GM23338 (cell line): ENCODE measurements around the gene PGAM5. TPM values are rescaled to one million over a fixed set of nuclear protein-coding genes. Genes with fewer than 3 reads are reported as not detected.

ENCODE experiments used
- ATAC-seq: fragments of 200-7000 bp; cut with Tn5 transposase; 3 replicates; pipeline ENCODE4 v1.9.1; 2020
- DNase-seq: peaks from one replicate; pipeline ENCODE4 v3.0.0-alpha.2; 2015; ENCODE audit warnings: low spot score
- H2AFZ ChIP-seq: fragments of 200-600 bp; sonication (generic); 2 replicates; pipeline ENCODE4 v1.8.0; 2016; ENCODE audit warnings: antibody characterized with exemption, mild to moderate bottlenecking, moderate library complexity
- H3F3A ChIP-seq: fragments of 200-600 bp; sonication (generic); replicated peaks from 2 replicates; pipeline ENCODE4 v1.8.0; 2017; ENCODE audit warnings: antibody characterized with exemption, mixed run types, low read depth
- H3K27ac ChIP-seq: fragments of 200-600 bp; sonication (generic); 2 replicates; pipeline ENCODE4 v1.6.1; 2016; ENCODE audit warnings: low read depth
- H3K27me3 ChIP-seq: fragments of 200-600 bp; sonication (generic); 2 replicates; pipeline ENCODE4 v1.8.0; 2016; ENCODE audit warnings: mild to moderate bottlenecking, mixed run types, moderate library complexity; ENCODE audit not compliant: insufficient read depth
- H3K36me3 ChIP-seq: fragments of 200-600 bp; sonication (generic); 2 replicates; pipeline ENCODE4 v1.8.0; 2016; ENCODE audit warnings: mild to moderate bottlenecking; ENCODE audit not compliant: insufficient read depth
- H3K4me1 ChIP-seq: fragments of 200-600 bp; sonication (generic); 2 replicates; pipeline ENCODE4 v1.8.0; 2016; ENCODE audit warnings: mild to moderate bottlenecking, moderate library complexity; ENCODE audit not compliant: insufficient read depth
- H3K4me2 ChIP-seq: fragments of 200-600 bp; sonication (generic); 2 replicates; pipeline ENCODE4 v1.7.1; 2017; ENCODE audit warnings: mixed run types
- H3K4me3 ChIP-seq: fragments of 200-600 bp; sonication (generic); 2 replicates; pipeline ENCODE4 v1.6.1; 2016; ENCODE audit warnings: mixed run types
- H3K79me2 ChIP-seq: fragments of 200-600 bp; sonication (generic); replicated peaks from 2 replicates; pipeline ENCODE4 v1.8.0; 2017; ENCODE audit warnings: mild to moderate bottlenecking; ENCODE audit not compliant: insufficient read depth
- H3K9me2 ChIP-seq: fragments of 200-600 bp; sonication (generic); 2 replicates; pipeline ENCODE4 v1.8.0; 2017; ENCODE audit not compliant: insufficient read depth
- H4K20me1 ChIP-seq: fragments of 200-600 bp; sonication (generic); replicated peaks from 2 replicates; pipeline ENCODE4 v1.8.0; 2017; ENCODE audit warnings: mild to moderate bottlenecking; ENCODE audit not compliant: insufficient read depth
- H3K27ac Mint-ChIP-seq: 2 replicates; pipeline ENCODE4 v1.8.0; 2020; ENCODE audit warnings: inconsistent platforms, mild to moderate bottlenecking, moderate library complexity, mixed read lengths
- H3K27me3 Mint-ChIP-seq: 3 replicates; pipeline ENCODE4 v1.8.0; 2022; ENCODE audit warnings: low read depth, mild to moderate bottlenecking, moderate library complexity, mixed read lengths, inconsistent platforms; ENCODE audit not compliant: insufficient read depth, poor library complexity
- H3K36me3 Mint-ChIP-seq: 3 replicates; pipeline ENCODE4 v1.8.0; 2021; ENCODE audit warnings: low read depth, mild to moderate bottlenecking, inconsistent platforms, moderate library complexity, mixed read lengths
- H3K4me1 Mint-ChIP-seq: 3 replicates; pipeline ENCODE4 v1.8.0; 2020; ENCODE audit warnings: mild to moderate bottlenecking, inconsistent platforms, mixed read lengths
- H3K4me3 Mint-ChIP-seq: 3 replicates; pipeline ENCODE4 v1.8.0; 2021; ENCODE audit warnings: moderate library complexity, mild to moderate bottlenecking, inconsistent platforms, mixed read lengths
- H3K9me3 Mint-ChIP-seq: 3 replicates; pipeline ENCODE4 v1.8.0; 2020; ENCODE audit warnings: moderate library complexity, mild to moderate bottlenecking, inconsistent platforms, mixed read lengths
- CREB1 ChIP-seq: fragments of 250-450 bp; sonication (Bioruptor Pico); IDR thresholded peaks from 2 replicates; pipeline ENCODE4 v1.5.0; 2020; ENCODE audit warnings: low read depth, mild to moderate bottlenecking, moderate library complexity
- CTCF ChIP-seq, 2 experiments: fragments of 200-600 bp in 1 of 2; sonication (generic) in 1 of 2; conservative IDR thresholded peaks; 2 replicates each; pipeline versions ENCODE4 v1.5.1 to v1.6.1; 2016 to 2017; ENCODE audit warnings: antibody characterized with exemption in 2 of 2, low read depth in 2 of 2, mild to moderate bottlenecking in 2 of 2, moderate library complexity in 1 of 2
- ETS1 ChIP-seq: IDR thresholded peaks from 2 replicates; pipeline ENCODE4 v1.6.1; 2016; ENCODE audit warnings: antibody characterized with exemption
- NANOG ChIP-seq: IDR thresholded peaks from 2 replicates; pipeline ENCODE4 v1.6.1; 2016; ENCODE audit warnings: antibody characterized with exemption, borderline replicate concordance
- POLR2AphosphoS5 ChIP-seq: IDR thresholded peaks from 2 replicates; pipeline ENCODE4 v1.6.1; 2016; ENCODE audit warnings: antibody characterized with exemption, low read depth
- STAT1 ChIP-seq: IDR thresholded peaks from one replicate; pipeline ENCODE4 v1.6.1; 2016; ENCODE audit warnings: antibody characterized with exemption; ENCODE audit not compliant: unreplicated experiment
- ZNF114 ChIP-seq: fragments of 250-450 bp; sonication (Bioruptor Pico); IDR thresholded peaks from 2 replicates; pipeline ENCODE4 v1.5.0; 2020; ENCODE audit warnings: mild to moderate bottlenecking, moderate library complexity
- ZNF462 ChIP-seq: fragments of 250-450 bp; sonication (Bioruptor Pico); IDR thresholded peaks from 2 replicates; pipeline ENCODE4 v1.5.0; 2020; ENCODE audit warnings: mild to moderate bottlenecking, moderate library complexity
- polyA plus RNA-seq: library from polyadenylated mRNA; unstranded; fragments of >200 nt; fragmentation: Nextera tagmentation; extraction: Ambion mirVana; gene quantifications from 2 replicates; pipeline ENCODE4 v1.2.1, GENCODE V29; 2016
- total RNA-seq: library from RNA; depleted of rRNA; stranded (reverse); fragments of >200 nt; shearing (Covaris generic); gene quantifications from 2 replicates; pipeline ENCODE4 v1.2.3, GENCODE V29; 2014
- TF ChIP-seq, protein P1 (sequence below): IDR thresholded peaks from one replicate; pipeline ENCODE4 v1.6.1; 2018; ENCODE audit warnings: antibody characterized with exemption; ENCODE audit not compliant: unreplicated experiment

Gene PGAM5
- total and polyA plus RNA-seq, 2 experiments from 2014 or later = 31.1 to 108 TPM

- TF ChIP-seq ETS1 (no peak), CTCF (conservative IDR thresholded peaks at IDR 0.05; ENCODE audit: low read depth in 2 of 2) (no peak), POLR2AphosphoS5 (no peak), STAT1 (no peak), CREB1 (CRISPR knock-in tag) (no peak)
- TF ChIP-seq, protein P1, sequence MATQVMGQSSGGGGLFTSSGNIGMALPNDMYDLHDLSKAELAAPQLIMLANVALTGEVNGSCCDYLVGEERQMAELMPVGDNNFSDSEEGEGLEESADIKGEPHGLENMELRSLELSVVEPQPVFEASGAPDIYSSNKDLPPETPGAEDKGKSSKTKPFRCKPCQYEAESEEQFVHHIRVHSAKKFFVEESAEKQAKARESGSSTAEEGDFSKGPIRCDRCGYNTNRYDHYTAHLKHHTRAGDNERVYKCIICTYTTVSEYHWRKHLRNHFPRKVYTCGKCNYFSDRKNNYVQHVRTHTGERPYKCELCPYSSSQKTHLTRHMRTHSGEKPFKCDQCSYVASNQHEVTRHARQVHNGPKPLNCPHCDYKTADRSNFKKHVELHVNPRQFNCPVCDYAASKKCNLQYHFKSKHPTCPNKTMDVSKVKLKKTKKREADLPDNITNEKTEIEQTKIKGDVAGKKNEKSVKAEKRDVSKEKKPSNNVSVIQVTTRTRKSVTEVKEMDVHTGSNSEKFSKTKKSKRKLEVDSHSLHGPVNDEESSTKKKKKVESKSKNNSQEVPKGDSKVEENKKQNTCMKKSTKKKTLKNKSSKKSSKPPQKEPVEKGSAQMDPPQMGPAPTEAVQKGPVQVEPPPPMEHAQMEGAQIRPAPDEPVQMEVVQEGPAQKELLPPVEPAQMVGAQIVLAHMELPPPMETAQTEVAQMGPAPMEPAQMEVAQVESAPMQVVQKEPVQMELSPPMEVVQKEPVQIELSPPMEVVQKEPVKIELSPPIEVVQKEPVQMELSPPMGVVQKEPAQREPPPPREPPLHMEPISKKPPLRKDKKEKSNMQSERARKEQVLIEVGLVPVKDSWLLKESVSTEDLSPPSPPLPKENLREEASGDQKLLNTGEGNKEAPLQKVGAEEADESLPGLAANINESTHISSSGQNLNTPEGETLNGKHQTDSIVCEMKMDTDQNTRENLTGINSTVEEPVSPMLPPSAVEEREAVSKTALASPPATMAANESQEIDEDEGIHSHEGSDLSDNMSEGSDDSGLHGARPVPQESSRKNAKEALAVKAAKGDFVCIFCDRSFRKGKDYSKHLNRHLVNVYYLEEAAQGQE = no peak
Measured at GRCh38 chr12:132728502-132728901, 17.9 kb downstream of the PGAM5 start (continued).

- H3K4me2 ChIP-seq = no peak overlapping the region
- peaks cover 28% of the 10 kb centered on the region for H3K36me3 ChIP-seq
- DNase-seq = no peak
- H3K4me3 Mint-ChIP-seq = no peak overlapping the region
- no peak for ATAC-seq
- peaks cover 96% of the 10 kb centered on the region for H3K36me3 Mint-ChIP-seq
- H3K79me2 ChIP-seq = no peaks in the 10 kb centered on the region
- H3F3A ChIP-seq = peaks cover 17% of the 10 kb centered on the region
- H3K27me3 ChIP-seq = no peaks in the 10 kb centered on the region
- H2AFZ ChIP-seq = no peak overlapping the region
- no peak overlapping the region for H3K4me3 ChIP-seq
- H3K4me1 ChIP-seq = no peaks in the 10 kb centered on the region
- no peaks in the 10 kb centered on the region; the same call in 2 of the 3 replicates for H3K4me1 Mint-ChIP-seq
- H3K27ac ChIP-seq = no peak overlapping the region
- no peak overlapping the region for H3K27ac Mint-ChIP-seq
- no peaks in the 10 kb centered on the region for H3K9me2 ChIP-seq
- H3K9me3 Mint-ChIP-seq = peaks cover 19% of the 10 kb centered on the region
- peaks cover 16% of the 10 kb centered on the region; the same call in 1 of the 2 replicates for H4K20me1 ChIP-seq
- H3K27me3 Mint-ChIP-seq = peaks cover 30% of the 10 kb centered on the region
- TF ChIP-seq POLR2AphosphoS5 (no peak), ZNF462 (CRISPR knock-in tag) (no peak), NANOG (no peak), ZNF114 (CRISPR knock-in tag) (no peak), ETS1 (no peak), CREB1 (CRISPR knock-in tag) (no peak)
Measured at GRCh38 chr12:132729541-132730320, 19.1 kb downstream of the PGAM5 start.
